ENCODE measurements around the gene EXOC6B.

DNA sequence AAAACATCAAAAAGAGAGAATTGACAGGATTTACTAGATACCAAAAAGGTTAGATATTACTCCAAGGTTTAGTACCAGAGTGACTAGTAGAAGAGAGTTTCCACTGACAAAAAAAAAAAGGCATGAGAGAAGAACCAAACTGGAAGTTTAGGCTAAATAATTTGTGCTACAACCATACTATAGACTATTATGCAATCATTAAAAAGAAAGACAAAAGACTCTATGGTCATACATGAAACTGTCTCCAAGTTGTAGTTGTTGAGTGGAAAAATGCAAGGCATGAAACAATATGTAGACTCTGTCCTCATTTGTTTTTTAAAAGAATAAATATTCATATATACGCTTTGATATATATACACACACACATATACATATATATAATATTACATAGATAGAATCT is 1.7 kb upstream of the EXOC6B start:
- TF ChIP-seq, protein P1, sequence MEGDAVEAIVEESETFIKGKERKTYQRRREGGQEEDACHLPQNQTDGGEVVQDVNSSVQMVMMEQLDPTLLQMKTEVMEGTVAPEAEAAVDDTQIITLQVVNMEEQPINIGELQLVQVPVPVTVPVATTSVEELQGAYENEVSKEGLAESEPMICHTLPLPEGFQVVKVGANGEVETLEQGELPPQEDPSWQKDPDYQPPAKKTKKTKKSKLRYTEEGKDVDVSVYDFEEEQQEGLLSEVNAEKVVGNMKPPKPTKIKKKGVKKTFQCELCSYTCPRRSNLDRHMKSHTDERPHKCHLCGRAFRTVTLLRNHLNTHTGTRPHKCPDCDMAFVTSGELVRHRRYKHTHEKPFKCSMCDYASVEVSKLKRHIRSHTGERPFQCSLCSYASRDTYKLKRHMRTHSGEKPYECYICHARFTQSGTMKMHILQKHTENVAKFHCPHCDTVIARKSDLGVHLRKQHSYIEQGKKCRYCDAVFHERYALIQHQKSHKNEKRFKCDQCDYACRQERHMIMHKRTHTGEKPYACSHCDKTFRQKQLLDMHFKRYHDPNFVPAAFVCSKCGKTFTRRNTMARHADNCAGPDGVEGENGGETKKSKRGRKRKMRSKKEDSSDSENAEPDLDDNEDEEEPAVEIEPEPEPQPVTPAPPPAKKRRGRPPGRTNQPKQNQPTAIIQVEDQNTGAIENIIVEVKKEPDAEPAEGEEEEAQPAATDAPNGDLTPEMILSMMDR (IDR thresholded peaks at IDR 0.05): no peak
- no peak for TF ChIP-seq POLR2A (IDR thresholded peaks at IDR 0.05)
